Stimulated activated naive CD8-positive, alpha-beta T cell treated with anti-CD3 and anti-CD28 coated beads, Interleukin-15, amount 100 ng/mL, for 72 hours (primary cell): ENCODE results near the gene KMT2E.

Source experiments
- ATAC-seq: fragments of 150-1000 bp; cut with Tn5 transposase; 2 replicates; pipeline ENCODE4 v1.10.0; 2021; ENCODE audit warnings: mild to moderate bottlenecking, moderate library complexity
- DNase-seq, 2 donors: peaks; one replicate each; pipeline ENCODE4 v3.0.0; 2021 to 2022
- H3K27ac Mint-ChIP-seq, 2 donors: one replicate each; pipeline ENCODE4 v1.8.0; 2022; ENCODE audit warnings: mild to moderate bottlenecking in 2 of 2, mixed read lengths in 2 of 2, moderate library complexity in 2 of 2
- H3K27me3 Mint-ChIP-seq: one replicate; pipeline ENCODE4 v1.8.0; 2022; ENCODE audit warnings: mixed read lengths
- H3K4me1 Mint-ChIP-seq: one replicate; pipeline ENCODE4 v1.8.0; 2022; ENCODE audit warnings: mild to moderate bottlenecking, mixed read lengths
- H3K4me3 Mint-ChIP-seq, 2 donors: one replicate each; pipeline ENCODE4 v1.8.0; 2022; ENCODE audit warnings: mild to moderate bottlenecking in 2 of 2, mixed read lengths in 2 of 2, moderate library complexity in 1 of 2
- H3K9me3 Mint-ChIP-seq, 2 donors: one replicate each; pipeline ENCODE4 v1.8.0; 2022; ENCODE audit warnings: mixed read lengths in 2 of 2

KMT2E gene

GRCh38 chr7:105131033-105131656 is 117.1 kb downstream of the KMT2E start:
- Mint-ChIP-seq H3K27me3 (no peaks in the 10 kb centered on the region), H3K4me3 (no peak overlapping the region), H3K9me3 (no peaks in the 10 kb centered on the region), H3K4me1 (peaks cover 48% of the 10 kb centered on the region), H3K27ac (peak overlapping the region; percentile 13 to 42)
- DNase-seq (no peak), ATAC-seq (peak; percentile 57)

- ATAC-seq (no peak), DNase-seq (no peak)
- no peak overlapping the region for H3K4me3 Mint-ChIP-seq
- H3K4me1 Mint-ChIP-seq, result peaks cover 41% of the 10 kb centered on the region
- no peak overlapping the region for H3K27ac Mint-ChIP-seq
- H3K9me3 Mint-ChIP-seq, result no peaks in the 10 kb centered on the region
- H3K27me3 Mint-ChIP-seq, result no peaks in the 10 kb centered on the region
These were observed 117.9 kb downstream of the KMT2E start for GRCh38 chr7:105131890-105132289.

- Mint-ChIP-seq H3K4me1 (peaks cover 37% of the 10 kb centered on the region), H3K9me3 (no peaks in the 10 kb centered on the region), H3K4me3 (no peak overlapping the region), H3K27ac (no peak overlapping the region), H3K27me3 (no peaks in the 10 kb centered on the region)
- peak; percentile 33 for ATAC-seq
- no peak for DNase-seq
These were observed 118.3 kb downstream of the KMT2E start for GRCh38 chr7:105132335-105132734.

GRCh38 chr7:105132835-105133234 is 118.8 kb downstream of the KMT2E start:
- H3K9me3 Mint-ChIP-seq, result no peaks in the 10 kb centered on the region
- no peak overlapping the region for H3K4me3 Mint-ChIP-seq
- peaks cover 32% of the 10 kb centered on the region for H3K4me1 Mint-ChIP-seq
- ATAC-seq (no peak), DNase-seq (no peak)
- no peak overlapping the region for H3K27ac Mint-ChIP-seq
- no peaks in the 10 kb centered on the region for H3K27me3 Mint-ChIP-seq

GRCh38 chr7:105133358-105133757 is 119.4 kb downstream of the KMT2E start:
- no peak for ATAC-seq
- Mint-ChIP-seq H3K27me3 (no peaks in the 10 kb centered on the region), H3K4me1 (peaks cover 29% of the 10 kb centered on the region), H3K27ac (peak overlapping the region in 1 of 2 donors; percentile 21), H3K9me3 (no peaks in the 10 kb centered on the region), H3K4me3 (no peak overlapping the region)
- DNase-seq, result no peak

GRCh38 chr7:105133986-105134655 is 120.1 kb downstream of the KMT2E start:
- Mint-ChIP-seq H3K4me1 (peaks cover 29% of the 10 kb centered on the region), H3K4me3 (no peak overlapping the region), H3K27me3 (no peaks in the 10 kb centered on the region), H3K9me3 (no peaks in the 10 kb centered on the region), H3K27ac (no peak overlapping the region)
- DNase-seq, result no peak
- no peak for ATAC-seq

- no peak overlapping the region for H3K27ac Mint-ChIP-seq
- peaks cover 16% of the 10 kb centered on the region for H3K4me1 Mint-ChIP-seq
- no peaks in the 10 kb centered on the region for H3K27me3 Mint-ChIP-seq
- no peak for ATAC-seq
- no peak for DNase-seq
- H3K9me3 Mint-ChIP-seq, result no peaks in the 10 kb centered on the region
- no peak overlapping the region for H3K4me3 Mint-ChIP-seq
These were observed 122.2 kb downstream of the KMT2E start for GRCh38 chr7:105136221-105136620.

- Mint-ChIP-seq H3K4me1 (peaks cover 1% of the 10 kb centered on the region), H3K9me3 (no peaks in the 10 kb centered on the region), H3K4me3 (no peak overlapping the region), H3K27ac (no peak overlapping the region), H3K27me3 (no peaks in the 10 kb centered on the region)
- DNase-seq (no peak), ATAC-seq (no peak)
These were observed 123.9 kb downstream of the KMT2E start for GRCh38 chr7:105137898-105138297.

- no peak overlapping the region for H3K27ac Mint-ChIP-seq
- no peaks in the 10 kb centered on the region for H3K9me3 Mint-ChIP-seq
- DNase-seq (no peak), ATAC-seq (no peak)
- H3K4me1 Mint-ChIP-seq, result no peaks in the 10 kb centered on the region
- H3K27me3 Mint-ChIP-seq, result no peaks in the 10 kb centered on the region
- no peak overlapping the region for H3K4me3 Mint-ChIP-seq
These were observed 125.4 kb downstream of the KMT2E start for GRCh38 chr7:105139381-105139780.

- Mint-ChIP-seq H3K9me3 (no peaks in the 10 kb centered on the region), H3K27ac (no peak overlapping the region), H3K27me3 (no peaks in the 10 kb centered on the region), H3K4me1 (no peaks in the 10 kb centered on the region), H3K4me3 (no peak overlapping the region)
- DNase-seq, result no peak
- ATAC-seq, result no peak
These were observed 127.1 kb downstream of the KMT2E start for GRCh38 chr7:105141068-105141467.

GRCh38 chr7:105149827-105150226 is 135.8 kb downstream of the KMT2E start:
- Mint-ChIP-seq H3K27me3 (no peaks in the 10 kb centered on the region), H3K4me3 (no peak overlapping the region), H3K27ac (no peak overlapping the region), H3K4me1 (peaks cover 18% of the 10 kb centered on the region), H3K9me3 (no peaks in the 10 kb centered on the region)
- no peak for DNase-seq
- no peak for ATAC-seq

- no peaks in the 10 kb centered on the region for H3K27me3 Mint-ChIP-seq
- ATAC-seq (no peak), DNase-seq (no peak)
- H3K9me3 Mint-ChIP-seq, result no peaks in the 10 kb centered on the region
- no peak overlapping the region for H3K27ac Mint-ChIP-seq
- peaks cover 18% of the 10 kb centered on the region for H3K4me1 Mint-ChIP-seq
- no peak overlapping the region for H3K4me3 Mint-ChIP-seq
These were observed 137.1 kb downstream of the KMT2E start for GRCh38 chr7:105151152-105151551.

GRCh38 chr7:105153531-105153930 is 139.5 kb downstream of the KMT2E start:
- H3K27ac Mint-ChIP-seq, result no peak overlapping the region

GRCh38 chr7:105154084-105154483 is 140.1 kb downstream of the KMT2E start:
- no peaks in the 10 kb centered on the region for H3K27me3 Mint-ChIP-seq
- no peak for DNase-seq
- no peaks in the 10 kb centered on the region for H3K9me3 Mint-ChIP-seq
- no peak for ATAC-seq
- H3K4me3 Mint-ChIP-seq, result no peak overlapping the region
- peaks cover 37% of the 10 kb centered on the region for H3K4me1 Mint-ChIP-seq
- H3K27ac Mint-ChIP-seq, result no peak overlapping the region

More at GRCh38 chr7:105153531-105153930, 139.5 kb downstream of the KMT2E start:
- H3K27me3 Mint-ChIP-seq, result no peaks in the 10 kb centered on the region
- no peaks in the 10 kb centered on the region for H3K9me3 Mint-ChIP-seq
- no peak for DNase-seq
- peaks cover 37% of the 10 kb centered on the region for H3K4me1 Mint-ChIP-seq
- no peak for ATAC-seq
- H3K4me3 Mint-ChIP-seq, result no peak overlapping the region

- Mint-ChIP-seq H3K27ac (peak overlapping the region; percentile 0), H3K9me3 (no peaks in the 10 kb centered on the region), H3K4me3 (no peak overlapping the region), H3K27me3 (no peaks in the 10 kb centered on the region), H3K4me1 (peaks cover 31% of the 10 kb centered on the region)
- no peak for ATAC-seq
- DNase-seq, result no peak
These were observed 142.7 kb downstream of the KMT2E start for GRCh38 chr7:105156731-105157130.

- Mint-ChIP-seq H3K27ac (peak overlapping the region; percentile 0 to 11), H3K4me1 (peaks cover 31% of the 10 kb centered on the region), H3K9me3 (no peaks in the 10 kb centered on the region), H3K27me3 (no peaks in the 10 kb centered on the region), H3K4me3 (no peak overlapping the region)
- DNase-seq (no peak), ATAC-seq (no peak)
These were observed 143.3 kb downstream of the KMT2E start for GRCh38 chr7:105157278-105157677.

- Mint-ChIP-seq H3K4me1 (peaks cover 18% of the 10 kb centered on the region), H3K27me3 (no peaks in the 10 kb centered on the region), H3K9me3 (no peaks in the 10 kb centered on the region), H3K27ac (no peak overlapping the region), H3K4me3 (no peak overlapping the region)
- no peak for DNase-seq
- ATAC-seq, result no peak
These were observed 147.4 kb downstream of the KMT2E start for GRCh38 chr7:105161366-105161765.
